ENCODE measurements around the gene DENND2C.
A peak's percentile ranks its signal among the peaks of the same experiment; 100 is the strongest.

Gene DENND2C

GRCh38 chr1:114671011-114671938, 1.4 kb upstream of the DENND2C start:
- DNase-seq (ENCODE audit: extremely low spot score): peak; percentile 26
- CTCF ChIA-PET: interaction anchor here (0.7 to 5.6 kb wide), 8 partner anchors 9 to 324 kb away, joined by 3 to 39 read pairs (median 4); partner anchors contain the start of gene NRAS
- TF ChIP-seq, protein P1, sequence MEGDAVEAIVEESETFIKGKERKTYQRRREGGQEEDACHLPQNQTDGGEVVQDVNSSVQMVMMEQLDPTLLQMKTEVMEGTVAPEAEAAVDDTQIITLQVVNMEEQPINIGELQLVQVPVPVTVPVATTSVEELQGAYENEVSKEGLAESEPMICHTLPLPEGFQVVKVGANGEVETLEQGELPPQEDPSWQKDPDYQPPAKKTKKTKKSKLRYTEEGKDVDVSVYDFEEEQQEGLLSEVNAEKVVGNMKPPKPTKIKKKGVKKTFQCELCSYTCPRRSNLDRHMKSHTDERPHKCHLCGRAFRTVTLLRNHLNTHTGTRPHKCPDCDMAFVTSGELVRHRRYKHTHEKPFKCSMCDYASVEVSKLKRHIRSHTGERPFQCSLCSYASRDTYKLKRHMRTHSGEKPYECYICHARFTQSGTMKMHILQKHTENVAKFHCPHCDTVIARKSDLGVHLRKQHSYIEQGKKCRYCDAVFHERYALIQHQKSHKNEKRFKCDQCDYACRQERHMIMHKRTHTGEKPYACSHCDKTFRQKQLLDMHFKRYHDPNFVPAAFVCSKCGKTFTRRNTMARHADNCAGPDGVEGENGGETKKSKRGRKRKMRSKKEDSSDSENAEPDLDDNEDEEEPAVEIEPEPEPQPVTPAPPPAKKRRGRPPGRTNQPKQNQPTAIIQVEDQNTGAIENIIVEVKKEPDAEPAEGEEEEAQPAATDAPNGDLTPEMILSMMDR (IDR thresholded peaks at IDR 0.05; ENCODE audit: control extremely low read depth, extremely low read depth, low read depth, missing control alignments): peak; percentile 24
- POLR2A ChIA-PET: no interaction called here

DNA sequence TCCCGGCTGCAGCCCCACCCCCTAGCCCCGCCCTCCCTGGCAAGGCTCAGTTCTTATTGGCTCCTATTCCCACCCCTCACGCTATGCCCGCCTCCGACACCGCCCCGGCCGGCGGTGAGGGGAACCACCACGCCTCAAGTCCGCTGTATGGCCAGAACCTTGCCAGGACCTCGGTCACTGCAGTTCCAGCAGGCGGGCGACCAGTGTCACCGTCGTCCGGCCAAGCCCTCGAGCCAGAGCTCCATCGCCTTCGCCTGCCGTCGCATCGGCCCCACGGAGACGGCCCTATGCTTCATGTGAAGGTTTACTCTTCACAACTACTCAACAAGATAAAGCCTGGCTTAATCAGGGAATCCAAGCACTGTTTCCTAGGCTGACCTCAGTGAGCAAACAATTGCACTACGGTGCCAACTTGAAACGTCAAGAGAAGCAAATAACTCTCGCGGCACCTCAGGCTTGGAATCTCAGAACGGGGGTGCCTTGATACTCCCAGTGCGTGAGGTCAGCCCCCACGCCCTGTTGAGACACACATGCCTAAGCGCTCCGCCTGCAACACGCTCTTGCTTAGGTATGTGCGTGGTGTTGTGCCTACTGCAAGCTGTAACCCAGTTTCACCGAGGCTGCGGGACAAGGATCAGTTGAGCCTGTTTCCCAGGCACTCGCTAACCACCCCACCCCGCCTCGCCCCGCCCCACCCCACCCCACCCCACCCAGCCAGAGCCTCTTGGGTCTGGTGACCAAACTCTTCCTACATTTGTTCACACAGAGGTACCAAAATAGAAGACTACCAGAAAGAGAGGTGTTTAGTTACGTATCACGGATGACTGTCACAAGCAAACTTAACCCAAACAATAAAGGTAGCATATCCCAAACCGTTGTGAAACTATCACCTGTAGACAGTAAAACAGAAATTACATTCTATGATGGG, 498 bp upstream of the DENND2C start:
- DNase-seq (ENCODE audit: extremely low spot score): peak; percentile 96
- CTCF ChIA-PET: interaction anchor here (1.0 to 5.6 kb wide), 6 partner anchors 10 to 323 kb away, joined by 3 to 39 read pairs (median 4); partner anchors contain the start of gene NRAS
- TF ChIP-seq, protein P1 (IDR thresholded peaks at IDR 0.05; ENCODE audit: control extremely low read depth, extremely low read depth, low read depth, missing control alignments): peak; percentile 6
- POLR2A ChIA-PET: interaction anchor here (0.6 kb wide), 1 partner anchor 27 kb away, joined by 4 read pairs; no protein-coding TSS in a partner anchor

- ChIA-PET POLR2A (interaction anchor here (0.6 kb wide), 1 partner anchor 29 kb away, joined by 4 read pairs; no protein-coding TSS in a partner anchor), CTCF (interaction anchor here (1.0 to 5.6 kb wide), 6 partner anchors 10 to 322 kb away, joined by 3 to 39 read pairs (median 4); no protein-coding TSS in a partner anchor)
- TF ChIP-seq, protein P1 (IDR thresholded peaks at IDR 0.05; ENCODE audit: control extremely low read depth, extremely low read depth, low read depth, missing control alignments): no peak
- no peak for DNase-seq (ENCODE audit: extremely low spot score)
Measured at GRCh38 chr1:114668784-114669561, 876 bp downstream of the DENND2C start.

- TF ChIP-seq, protein P1 (IDR thresholded peaks at IDR 0.05; ENCODE audit: control extremely low read depth, extremely low read depth, low read depth, missing control alignments): no peak
- ChIA-PET CTCF (interaction anchor here (1.0 to 5.6 kb wide), 4 partner anchors 11 to 321 kb away, joined by 3 to 39 read pairs (median 4); no protein-coding TSS in a partner anchor), POLR2A (no interaction called here)
- DNase-seq (ENCODE audit: extremely low spot score): no peak
Measured at GRCh38 chr1:114668373-114668772, 1.5 kb downstream of the DENND2C start.

DNA sequence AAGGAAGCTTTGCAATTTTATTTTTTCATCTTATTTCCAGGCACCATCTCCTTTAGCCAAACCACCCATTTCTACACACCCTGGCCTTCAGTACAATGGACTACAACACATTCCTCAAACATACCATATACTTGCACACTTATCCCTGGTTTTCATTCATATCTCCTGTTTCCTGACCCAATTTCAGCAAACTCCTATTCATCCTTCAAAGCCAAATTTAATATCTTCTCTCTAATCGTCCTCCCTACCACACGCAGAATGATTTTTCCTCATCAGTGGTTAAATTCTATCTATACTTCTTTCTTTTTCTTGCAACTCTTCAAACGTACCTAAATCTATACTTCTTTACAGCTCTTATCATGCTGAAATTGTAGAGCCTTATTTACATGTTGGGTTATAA, 2.9 kb downstream of the DENND2C start:
- TF ChIP-seq, protein P1 (IDR thresholded peaks at IDR 0.05; ENCODE audit: control extremely low read depth, extremely low read depth, low read depth, missing control alignments): no peak
- ChIA-PET CTCF (no interaction called here), POLR2A (no interaction called here)
- DNase-seq (ENCODE audit: extremely low spot score): no peak

Measured in GM10248 (cell line).